HG03103 (cell line): ENCODE data around the gene MPHOSPH6.
A peak's percentile ranks its signal among the peaks of the same experiment; 100 is the strongest.
"Not testable (repeated sequence)": the region's sequence is repeated elsewhere in the genome, so short reads cannot be mapped to it uniquely, and the experiment has no call there.

Experiments used
- ATAC-seq: cut with Tn5 transposase; IDR thresholded peaks from one replicate; pipeline ENCODE4 v1.9.1; 2021; ENCODE audit warnings: low read depth; ENCODE audit not compliant: unreplicated experiment

Gene MPHOSPH6, protein sequence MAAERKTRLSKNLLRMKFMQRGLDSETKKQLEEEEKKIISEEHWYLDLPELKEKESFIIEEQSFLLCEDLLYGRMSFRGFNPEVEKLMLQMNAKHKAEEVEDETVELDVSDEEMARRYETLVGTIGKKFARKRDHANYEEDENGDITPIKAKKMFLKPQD

GRCh38 chr16:82169861-82170845 is at the start of gene MPHOSPH6:
MPHOSPH6 (minus strand) TSS chr16:82170224; CDS start chr16:82170175, 49 bp downstream.
- ATAC-seq = peak; percentile 92

DNA sequence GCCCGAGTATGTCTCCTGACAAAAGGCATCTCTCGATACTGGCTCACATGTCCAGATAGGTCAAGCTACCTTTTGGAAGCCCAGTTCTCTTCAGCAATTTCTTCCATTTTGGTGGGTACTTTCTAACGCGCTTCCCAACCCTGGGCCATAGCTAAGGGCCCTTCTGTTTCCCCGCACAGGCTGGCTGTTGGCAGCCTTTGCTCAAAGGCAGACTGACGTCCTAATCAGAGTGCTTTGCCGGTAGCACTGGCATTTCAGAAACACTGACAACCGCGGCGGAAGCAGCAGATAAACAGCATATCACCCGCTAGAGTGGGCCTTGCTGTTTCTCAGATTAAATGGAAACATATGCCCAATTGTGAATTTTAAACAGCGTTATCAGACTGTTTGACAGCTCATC is 49.3 kb upstream of the MPHOSPH6 start:
- no peak for ATAC-seq

GRCh38 chr16:82209314-82209713 is 39.3 kb upstream of the MPHOSPH6 start:
- ATAC-seq = not testable (repeated sequence)

DNA sequence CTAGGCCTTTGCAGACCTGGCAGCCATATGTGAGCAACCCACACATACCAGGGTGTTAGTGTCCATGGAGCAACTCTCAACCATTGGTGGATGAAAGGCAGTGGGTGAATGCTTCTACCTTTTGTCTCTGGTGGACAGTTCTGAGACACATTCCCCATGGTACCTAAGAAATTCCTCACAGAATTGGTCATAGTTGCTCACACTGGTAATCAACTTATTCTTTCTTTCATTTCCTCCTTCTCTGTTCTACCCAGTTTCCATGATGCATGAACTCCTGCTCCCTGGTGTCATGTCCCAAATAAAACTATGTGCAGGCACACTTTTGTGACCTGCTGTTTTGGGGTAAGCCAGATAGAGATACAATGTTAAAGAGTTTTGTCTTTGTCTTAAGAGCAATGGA is 33.2 kb upstream of the MPHOSPH6 start:
- no peak for ATAC-seq

DNA sequence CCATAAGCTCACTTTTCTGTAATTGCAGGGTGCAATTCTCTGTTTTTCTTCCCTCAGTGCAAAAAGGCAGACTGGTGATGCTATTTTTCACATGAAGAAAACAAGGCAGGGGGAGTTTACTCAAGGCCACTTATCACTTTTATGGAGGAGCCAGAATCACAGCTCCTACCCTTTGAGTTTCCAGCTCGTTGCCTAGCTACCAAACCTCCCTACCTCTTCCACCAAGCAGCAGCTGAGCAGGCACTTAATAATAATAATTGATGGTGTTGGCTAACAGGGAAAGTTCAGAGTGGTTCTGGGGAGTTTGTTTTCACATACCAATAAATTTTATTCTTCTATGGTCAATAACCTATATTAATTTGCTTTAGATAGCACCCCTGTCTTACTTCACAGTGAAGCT is 31.9 kb upstream of the MPHOSPH6 start:
- no peak for ATAC-seq

DNA sequence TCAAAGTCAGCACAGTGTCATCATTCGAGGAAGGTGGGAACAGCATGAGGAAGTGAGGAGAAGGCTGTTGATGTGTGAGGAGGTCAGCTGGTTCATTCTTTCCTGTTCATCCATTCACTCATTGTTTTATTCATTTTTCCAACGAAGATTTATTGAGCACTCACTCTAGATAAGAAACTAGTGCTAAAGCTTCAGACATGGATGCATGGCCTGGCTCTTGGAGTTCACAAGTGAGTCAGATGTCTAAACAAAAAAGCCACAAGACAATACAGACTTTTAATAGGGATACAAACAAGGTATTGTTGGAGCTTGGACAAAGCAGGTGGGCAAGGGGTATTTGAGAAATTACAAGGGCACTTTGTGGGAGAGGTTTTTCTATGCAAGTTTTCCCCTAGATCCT is 31.3 kb upstream of the MPHOSPH6 start:
- no peak for ATAC-seq

GRCh38 chr16:82199209-82199608 is 29.2 kb upstream of the MPHOSPH6 start:
- no peak for ATAC-seq

DNA sequence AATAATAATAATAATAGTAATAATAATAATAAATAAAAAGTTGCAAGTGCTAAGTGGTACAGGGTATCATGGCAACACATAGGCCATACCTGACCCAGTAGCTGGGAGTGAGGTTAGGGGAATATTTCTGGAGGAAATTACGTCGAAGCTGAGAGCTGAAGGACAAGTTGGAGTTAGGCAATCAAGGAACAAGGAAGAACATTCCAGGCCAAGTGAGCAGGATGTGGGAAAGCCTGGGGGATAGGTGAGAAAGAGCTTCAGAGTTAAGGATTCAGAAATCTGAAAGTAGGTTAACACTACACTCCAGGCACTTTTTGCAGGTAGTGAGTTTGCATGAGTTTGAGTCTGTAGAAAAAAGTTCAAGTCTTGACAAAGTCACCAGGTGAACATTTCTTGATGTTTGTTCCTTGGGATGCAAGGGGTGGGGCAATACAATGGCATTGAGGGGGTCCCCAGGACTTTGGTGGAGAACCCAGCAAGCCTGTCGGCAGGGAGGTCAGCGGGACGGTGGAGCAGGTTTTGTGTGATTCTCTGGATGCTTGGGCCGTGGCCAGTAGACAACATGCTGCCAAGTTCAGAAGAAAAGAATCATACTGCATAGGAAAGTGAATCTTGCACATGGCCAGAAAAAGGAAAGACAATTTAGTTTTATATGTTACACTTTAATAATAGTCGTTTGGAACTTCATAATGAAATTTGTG is 27.7 kb upstream of the MPHOSPH6 start:
- ATAC-seq = no peak

DNA sequence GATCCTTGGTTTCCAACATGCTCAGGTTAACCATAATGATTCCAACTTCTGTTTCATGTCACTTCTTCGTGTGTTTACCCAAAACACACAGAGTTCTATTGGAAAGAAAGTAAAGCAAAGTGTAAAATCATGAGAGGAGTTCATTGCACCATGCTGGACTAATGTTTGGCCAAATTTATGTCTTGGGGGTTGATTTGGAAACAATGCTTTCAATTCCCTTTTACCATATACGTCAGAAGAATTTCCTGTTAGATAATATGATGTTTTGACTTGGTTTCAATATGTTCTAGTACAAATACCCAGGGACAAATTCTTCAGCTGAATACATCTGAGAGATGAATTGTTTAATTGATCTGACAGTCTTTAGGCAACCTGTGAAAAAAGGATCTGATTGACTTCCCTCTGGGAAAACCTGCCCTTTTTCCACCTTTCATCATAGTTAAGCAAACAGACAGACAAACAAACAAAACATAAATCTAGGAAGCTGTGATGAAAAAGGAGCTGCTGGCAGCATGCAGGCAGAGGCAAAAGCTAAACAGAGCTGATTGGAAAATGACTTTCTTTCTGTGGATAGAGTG is 26.0 kb upstream of the MPHOSPH6 start:
- ATAC-seq = no peak

DNA sequence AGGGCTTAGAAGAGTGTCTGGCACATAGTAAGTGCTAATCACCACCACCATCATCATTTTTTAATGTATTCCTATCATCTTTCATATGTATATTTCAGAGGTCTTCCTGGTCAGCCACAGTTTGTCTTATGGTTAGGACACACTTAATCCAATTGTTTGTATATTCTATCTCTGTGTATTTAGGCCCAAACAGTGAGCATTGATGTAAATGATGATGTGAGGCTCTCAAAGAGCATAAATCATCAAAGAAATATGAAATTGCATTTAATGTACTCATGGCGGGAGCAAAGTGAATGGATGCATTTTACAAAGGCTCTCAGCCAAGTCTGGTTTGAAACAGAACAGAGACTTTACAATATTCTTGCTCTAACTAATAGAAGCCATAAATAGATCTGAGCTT is 24.1 kb upstream of the MPHOSPH6 start:
- no peak for ATAC-seq

- no peak for ATAC-seq
Measured at GRCh38 chr16:82192665-82193064, 22.6 kb upstream of the MPHOSPH6 start.

- no peak for ATAC-seq
Measured at GRCh38 chr16:82190386-82190785, 20.4 kb upstream of the MPHOSPH6 start.

DNA sequence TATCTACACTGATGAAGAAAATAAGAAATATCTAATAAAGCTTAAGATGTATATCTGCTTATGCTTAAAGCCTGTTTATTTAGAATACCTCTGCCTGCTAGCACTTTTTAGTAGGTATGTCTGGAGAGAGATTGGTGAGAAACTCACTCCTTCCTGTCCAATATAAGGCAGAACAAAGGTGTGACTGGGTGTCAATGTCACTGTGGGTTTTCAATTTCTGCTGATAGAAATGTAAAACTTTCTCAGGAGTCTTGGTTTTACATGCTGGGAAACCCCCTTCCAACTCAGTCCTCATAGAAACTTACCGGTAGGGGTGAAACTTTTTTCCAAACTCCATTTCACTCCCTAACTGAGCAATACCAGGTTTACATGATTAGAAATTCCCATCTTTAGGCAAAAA is 17.8 kb upstream of the MPHOSPH6 start:
- no peak for ATAC-seq

DNA sequence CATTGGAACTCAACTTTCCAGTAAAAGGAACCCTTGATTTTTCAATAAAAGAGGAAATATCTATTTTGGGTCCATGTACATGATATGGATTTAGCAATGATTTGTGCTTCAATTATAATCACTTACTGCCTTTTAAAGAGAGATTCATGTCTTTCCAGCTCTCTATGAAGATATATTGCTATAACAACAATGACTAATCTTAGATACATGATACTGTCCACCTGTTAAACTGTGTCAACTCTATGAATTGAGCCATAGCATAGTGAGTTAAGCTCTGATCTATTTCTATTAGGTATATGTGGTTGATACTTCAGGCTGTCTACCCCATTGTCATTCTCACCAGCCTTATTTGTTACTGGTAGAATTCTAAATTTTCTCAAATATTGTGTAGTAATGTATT is 15.0 kb upstream of the MPHOSPH6 start:
- ATAC-seq = no peak

DNA sequence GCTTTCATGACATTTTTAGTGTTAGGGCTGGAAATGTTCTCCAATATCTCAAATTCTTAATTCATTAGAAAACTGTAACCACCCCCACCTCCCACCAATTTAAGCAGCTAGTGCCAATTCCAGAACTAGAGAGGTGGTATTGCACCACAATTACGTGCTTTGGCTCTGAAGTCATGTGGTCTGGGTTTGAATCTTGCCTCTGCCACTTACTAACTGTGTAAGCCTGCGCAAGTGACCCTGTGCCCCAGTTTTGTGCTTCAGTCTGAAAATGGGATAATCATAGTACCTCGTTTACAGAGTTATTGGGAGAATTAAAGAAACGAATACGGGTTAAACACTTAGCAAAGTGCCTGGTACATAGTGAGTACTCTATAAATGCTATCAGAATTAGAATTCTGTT is 14.2 kb upstream of the MPHOSPH6 start:
- ATAC-seq = no peak

DNA sequence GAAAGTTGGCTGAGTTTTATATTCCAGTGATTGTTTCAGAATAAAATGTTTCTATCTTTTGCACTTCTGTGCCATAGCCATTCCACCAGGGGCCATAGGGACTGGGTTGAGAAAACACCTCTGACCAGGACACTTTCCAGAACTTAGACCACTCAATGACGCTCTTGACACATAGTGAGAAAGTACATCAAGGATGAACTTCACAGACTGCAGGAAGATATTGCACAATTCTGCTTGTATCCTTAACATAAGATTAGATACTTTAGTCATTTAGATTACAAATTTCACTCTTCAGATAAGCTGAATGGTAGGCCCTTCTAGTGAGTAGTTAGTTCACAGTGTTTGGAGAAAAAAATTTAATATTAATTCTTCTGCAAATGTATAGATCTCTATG is 13.0 kb upstream of the MPHOSPH6 start:
- no peak for ATAC-seq

GRCh38 chr16:82182266-82183003 is 12.4 kb upstream of the MPHOSPH6 start:
- no peak for ATAC-seq

DNA sequence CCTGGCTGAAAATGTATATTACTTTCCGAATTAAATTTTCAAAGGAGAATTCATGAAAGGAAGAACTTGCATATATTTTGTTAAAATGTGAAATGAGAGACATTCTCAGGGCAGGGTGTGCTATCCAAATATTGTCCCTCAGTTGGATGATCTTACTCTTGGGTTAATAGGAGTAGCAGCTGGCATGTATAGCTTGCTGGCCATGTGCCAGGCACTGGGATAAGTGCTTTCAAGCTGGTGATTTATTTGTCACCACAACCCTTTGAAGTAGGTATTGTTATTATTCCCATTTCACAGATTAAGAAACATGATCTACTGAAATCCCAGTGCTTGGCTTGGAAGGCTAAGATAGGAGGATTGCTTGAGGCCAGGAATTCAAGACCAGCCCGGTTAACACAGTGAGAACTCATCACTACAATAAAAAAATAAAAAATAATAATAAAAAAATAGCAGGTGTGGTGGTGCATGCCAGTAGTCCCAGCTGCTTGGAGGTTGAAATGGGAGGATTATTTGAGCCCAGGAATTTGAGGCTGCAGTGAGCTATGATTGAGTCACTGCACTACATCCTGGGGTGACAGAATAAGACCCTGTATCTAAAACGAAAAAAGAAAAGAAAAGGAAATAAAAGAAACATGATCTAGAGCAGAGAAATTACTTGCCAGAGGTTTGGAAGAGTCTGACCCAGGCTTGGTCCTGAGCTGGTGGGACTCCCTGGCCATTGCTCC is 11.6 kb upstream of the MPHOSPH6 start:
- ATAC-seq = no peak

- ATAC-seq = no peak
Measured at GRCh38 chr16:82178352-82178751, 8.3 kb upstream of the MPHOSPH6 start.

DNA sequence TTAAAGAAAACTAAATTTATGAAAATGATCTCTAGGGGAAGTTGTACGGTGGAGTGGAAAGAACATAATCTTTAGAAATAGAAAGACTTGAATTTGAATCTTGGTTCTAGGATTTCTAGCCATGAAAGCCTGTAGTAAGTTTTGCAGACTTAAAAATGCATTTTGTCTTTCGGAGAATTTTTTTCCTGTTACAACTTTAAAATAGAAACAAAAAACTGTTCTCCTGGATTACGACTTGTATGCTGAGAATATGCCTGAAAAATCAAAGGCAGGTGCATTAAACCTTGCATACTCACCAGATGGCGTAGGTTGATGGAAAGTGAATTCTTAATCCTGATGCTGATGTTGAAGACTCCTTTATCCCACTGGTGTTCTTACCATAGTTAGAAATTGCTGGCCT is 7.5 kb upstream of the MPHOSPH6 start:
- ATAC-seq = no peak
